Measurements from ENCODE around the gene CYB561. TPM values are rescaled to one million over a fixed set of nuclear protein-coding genes. Genes with fewer than 3 reads are reported as not detected.

Gene CYB561
- total RNA-seq, 1 experiment from 2014 or later: 20.7 TPM

- H3K27ac ChIP-seq (ENCODE audit: insufficient read length, low read depth, low read length): no peak overlapping the region
- DNase-seq: no peak
- H3K56ac ChIP-seq (ENCODE audit: insufficient read length, low read depth, low read length): no peak overlapping the region
- WGBS (ENCODE audit: extremely low coverage, insufficient read length, low lambda C conversion rate): no CpG with 5 or more reads among the region's 8 CpGs
- H3K4ac ChIP-seq (ENCODE audit: low read depth, low read length): no peak overlapping the region
- no peak overlapping the region for H2BK20ac ChIP-seq (ENCODE audit: low read depth, low read length, poor library complexity, severe bottlenecking)
- no peak overlapping the region for H2BK12ac ChIP-seq (ENCODE audit: insufficient read length, low read depth, low read length)
- no peak overlapping the region for H2AK5ac ChIP-seq (ENCODE audit: insufficient read length, low read length)
- H3K9me3 ChIP-seq (ENCODE audit: control insufficient read depth, low read depth, low read length): no peaks in the 10 kb centered on the region
- H3K79me2 ChIP-seq (ENCODE audit: insufficient read depth, low read length): no peaks in the 10 kb centered on the region
- no peak overlapping the region for H2BK5ac ChIP-seq (ENCODE audit: insufficient read length, low read length)
- H3K27me3 ChIP-seq (ENCODE audit: insufficient read depth, low read length): no peaks in the 10 kb centered on the region
- H3K4me1 Mint-ChIP-seq: peaks cover 0 to 6% of the 10 kb centered on the region in 2 experiments; a peak in 2 of 4 replicates
- H3K14ac ChIP-seq (ENCODE audit: insufficient read depth, low read length): no peak overlapping the region
- no peaks in the 10 kb centered on the region; a peak in 1 of 7 replicates for H3K36me3 Mint-ChIP-seq (ENCODE audit: insufficient read depth in 1 of 3, low read depth in 3 of 3)
- H4K20me1 ChIP-seq (ENCODE audit: control insufficient read depth, insufficient read depth, insufficient read length): no peaks in the 10 kb centered on the region
- H2AFZ ChIP-seq (ENCODE audit: low read length): no peak overlapping the region
- H2BK15ac ChIP-seq (ENCODE audit: low read depth, low read length): no peak overlapping the region
- no peak overlapping the region for H3K4me3 Mint-ChIP-seq
- H3K18ac ChIP-seq (ENCODE audit: insufficient read length, low read depth, low read length): no peak overlapping the region
- H3T11ph ChIP-seq (ENCODE audit: low read length): no peak overlapping the region
- H2BK120ac ChIP-seq (ENCODE audit: low read depth, low read length, poor library complexity, severe bottlenecking): no peak overlapping the region
- H4K5ac ChIP-seq (ENCODE audit: insufficient read length, low read depth, low read length): no peak overlapping the region
- H3K4me1 ChIP-seq (ENCODE audit: insufficient read depth, low read length): no peaks in the 10 kb centered on the region
- H4K91ac ChIP-seq (ENCODE audit: insufficient read length, low read depth, low read length): no peak overlapping the region
- TF ChIP-seq CTCF (conservative IDR thresholded peaks at IDR 0.05): no peak
- no peak overlapping the region for H3K9ac ChIP-seq (ENCODE audit: extremely low read depth, insufficient read length, low read length)
- no peaks in the 10 kb centered on the region; the same call in 1 of the 2 replicates for H3K27me3 Mint-ChIP-seq (ENCODE audit: low read depth)
- no peaks in the 10 kb centered on the region for H3K79me1 ChIP-seq (ENCODE audit: insufficient read depth, low read depth, low read length, poor library complexity, severe bottlenecking)
- no peaks in the 10 kb centered on the region for H3K9me3 Mint-ChIP-seq
- no peak overlapping the region for H3K27ac Mint-ChIP-seq
- H3K4me2 ChIP-seq (ENCODE audit: insufficient read depth, insufficient read length, low read length): no peak overlapping the region
- no peak overlapping the region for H4K8ac ChIP-seq (replicated peaks; ENCODE audit: insufficient read length, low read depth, low read length)
- no peaks in the 10 kb centered on the region for H3K23me2 ChIP-seq (ENCODE audit: insufficient read length, low read depth, low read length, poor library complexity, severe bottlenecking)
- no peak overlapping the region for H3K23ac ChIP-seq (ENCODE audit: insufficient read length, low read depth, low read length)
Measured at GRCh38 chr17:63491413-63491812, 45.3 kb upstream of the CYB561 start.

Data from H9 (cell line).